GM12892 (cell line): Measurements from ENCODE around the gene LAMB1.

Experiments
- POLR2A ChIP-seq: IDR thresholded peaks from 2 replicates; pipeline ENCODE4 v1.6.1; 2011; ENCODE audit warnings: low read depth, low read length, control low read depth
- POLR2AphosphoS5 ChIP-seq: IDR thresholded peaks from 2 replicates; pipeline ENCODE4 v1.6.1; 2011; ENCODE audit warnings: low read depth, low read length, control low read depth
- TAF1 ChIP-seq: IDR thresholded peaks from 2 replicates; pipeline ENCODE4 v1.6.1; 2011; ENCODE audit warnings: low read depth, mild to moderate bottlenecking, control low read depth, low read length, borderline replicate concordance

DNA sequence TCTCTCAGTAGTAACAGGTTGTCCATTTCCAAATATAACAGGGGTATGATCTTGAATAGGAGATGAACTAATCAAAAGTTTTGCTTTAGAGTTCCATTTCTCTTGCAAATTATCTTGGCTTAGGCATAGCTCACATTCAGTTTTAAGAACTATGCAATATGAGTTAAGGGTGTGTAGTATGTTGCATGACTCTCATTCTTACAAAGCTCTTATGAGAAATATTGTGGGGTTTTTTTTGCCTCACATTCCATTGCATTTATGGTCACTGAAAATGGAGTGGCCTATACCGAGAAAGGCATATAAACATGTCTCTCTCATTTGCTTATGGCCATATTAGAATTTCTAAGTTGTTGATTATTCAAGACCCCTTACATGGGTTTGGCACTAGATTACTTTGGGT lies 48.5 kb upstream of the LAMB1 start:
- no peak for TF ChIP-seq POLR2A
- no peak for TF ChIP-seq POLR2AphosphoS5
- TF ChIP-seq TAF1: no peak
